HTR-8/SVneo (cell line): ENCODE results near the gene GSTM1.
"Not testable (repeated sequence)": the region's sequence is repeated elsewhere in the genome, so short reads cannot be mapped to it uniquely, and the experiment has no call there.

Source experiments
- DNase-seq: peaks from one replicate; pipeline ENCODE4 v3.0.0; 2011; ENCODE audit warnings: low spot score, mixed read lengths; ENCODE audit not compliant: insufficient read length
- FAIRE-seq: peaks from 2 replicates; lab custom pipeline; 2011; peaks lifted over from hg19 to GRCh38; lab: Jason Lieb, UNC

GSTM1 gene

DNA sequence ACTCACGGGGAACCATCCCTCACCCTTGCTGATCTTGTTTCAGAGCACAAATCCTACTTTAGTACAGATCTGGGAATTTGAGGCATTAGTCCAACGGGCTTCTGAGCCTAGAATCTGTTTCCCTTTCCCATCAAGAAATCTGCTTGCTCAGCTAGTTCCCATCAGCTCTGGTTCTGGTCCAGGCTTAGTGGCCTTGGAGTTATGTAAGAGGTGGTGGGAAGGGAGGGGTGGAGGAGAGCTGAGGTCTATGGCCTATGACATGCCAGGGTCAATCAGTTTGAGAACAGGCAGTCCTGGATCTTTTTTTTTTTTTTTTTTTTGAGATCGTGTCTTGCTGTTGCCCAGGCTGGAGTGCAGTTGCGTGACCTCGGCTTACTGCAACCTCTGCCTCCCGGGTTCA lies 4.1 kb downstream of the GSTM1 start:
- no peak for FAIRE-seq
- no peak for DNase-seq

DNA sequence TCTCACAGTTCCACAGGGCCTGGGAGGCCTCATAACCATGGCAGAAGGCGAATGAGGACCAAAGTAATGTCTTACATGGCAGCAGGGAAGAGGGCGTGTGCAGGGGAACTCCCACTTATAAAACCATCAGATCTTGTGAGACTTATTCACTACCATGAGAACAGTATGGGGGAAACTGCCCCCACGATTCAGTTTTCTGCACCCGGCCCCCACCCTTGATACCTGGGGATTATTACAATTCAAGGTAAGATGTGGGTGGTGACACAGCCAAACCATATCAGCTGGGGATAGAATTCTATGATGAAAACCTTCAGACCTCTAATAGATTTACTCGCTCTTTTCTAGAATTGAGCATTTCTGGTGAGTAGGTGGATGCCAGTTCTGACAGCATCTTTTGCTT lies 6.8 kb downstream of the GSTM1 start:
- FAIRE-seq, DNase-seq: not testable (repeated sequence)

DNA sequence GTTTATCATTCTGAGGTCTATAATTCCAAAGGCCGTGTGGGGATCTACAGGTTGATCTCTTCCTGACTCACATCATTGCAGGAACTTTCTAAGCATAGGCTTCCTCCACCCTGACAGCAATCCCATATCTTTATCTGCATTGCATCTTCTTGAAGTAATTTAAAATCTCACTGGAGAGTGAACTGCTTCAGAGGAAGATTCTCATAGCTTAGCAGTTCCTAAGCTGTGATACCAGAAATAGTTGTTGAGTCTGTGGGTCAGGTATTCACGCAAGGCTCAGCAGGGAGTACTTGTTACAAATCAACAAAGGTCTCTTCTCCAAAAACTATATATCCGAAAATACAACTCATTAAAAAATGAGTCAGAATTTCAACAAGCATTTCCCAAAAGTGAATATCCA lies 7.5 kb downstream of the GSTM1 start:
- not testable (repeated sequence) for FAIRE-seq

DNA sequence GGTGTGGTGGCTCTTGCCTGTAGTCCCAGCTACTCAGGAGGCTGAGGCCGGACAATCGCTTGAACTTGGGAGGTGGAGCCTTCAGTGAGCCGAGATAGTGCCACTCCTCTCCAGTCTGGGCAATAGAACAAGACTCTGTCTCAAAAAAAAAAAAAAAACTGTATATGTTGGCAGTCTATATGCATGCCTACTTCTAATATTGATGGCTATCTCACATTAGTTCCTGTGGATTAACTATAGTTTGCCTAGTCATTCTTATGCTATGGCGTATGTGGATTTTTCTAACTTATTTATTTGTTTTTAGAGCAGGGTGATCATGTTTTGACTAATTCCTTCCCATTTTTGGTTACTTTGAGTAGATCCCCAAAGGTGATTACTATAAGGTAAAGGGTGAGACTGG lies 9.4 kb downstream of the GSTM1 start:
- FAIRE-seq = no peak
- DNase-seq = no peak

More for the DNA sequence above, 7.5 kb downstream of the GSTM1 start:
- DNase-seq = not testable (repeated sequence)

GRCh38 chr1:109697861-109698260 lies 10.2 kb downstream of the GSTM1 start:
- not testable (repeated sequence) for FAIRE-seq, DNase-seq

GRCh38 chr1:109702940-109703339 lies 15.3 kb downstream of the GSTM1 start:
- FAIRE-seq = not testable (repeated sequence)

DNA sequence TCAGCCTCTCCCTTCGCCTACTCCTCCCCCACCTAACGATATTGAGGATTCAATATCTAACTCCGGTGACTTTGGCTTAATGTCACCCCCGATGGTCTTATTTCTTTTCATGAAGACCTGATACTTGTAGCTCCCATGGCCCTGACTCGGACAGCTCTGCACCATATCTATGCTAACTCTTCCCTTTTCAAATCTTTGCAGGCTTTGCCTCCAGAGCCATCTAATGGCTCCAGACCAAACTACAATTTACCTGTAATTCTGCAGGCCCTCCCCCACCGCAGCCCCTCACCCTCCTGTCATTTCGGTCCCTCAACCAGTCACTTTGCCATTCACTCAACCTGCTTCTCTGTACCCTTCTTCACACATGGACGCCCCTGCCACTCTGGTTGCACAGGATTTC lies 16.6 kb downstream of the GSTM1 start:
- FAIRE-seq (no peak), DNase-seq (no peak)

More at GRCh38 chr1:109702940-109703339, 15.3 kb downstream of the GSTM1 start:
- not testable (repeated sequence) for DNase-seq

GRCh38 chr1:109705411-109705810 lies 17.8 kb downstream of the GSTM1 start:
- DNase-seq (no peak), FAIRE-seq (no peak)

DNA sequence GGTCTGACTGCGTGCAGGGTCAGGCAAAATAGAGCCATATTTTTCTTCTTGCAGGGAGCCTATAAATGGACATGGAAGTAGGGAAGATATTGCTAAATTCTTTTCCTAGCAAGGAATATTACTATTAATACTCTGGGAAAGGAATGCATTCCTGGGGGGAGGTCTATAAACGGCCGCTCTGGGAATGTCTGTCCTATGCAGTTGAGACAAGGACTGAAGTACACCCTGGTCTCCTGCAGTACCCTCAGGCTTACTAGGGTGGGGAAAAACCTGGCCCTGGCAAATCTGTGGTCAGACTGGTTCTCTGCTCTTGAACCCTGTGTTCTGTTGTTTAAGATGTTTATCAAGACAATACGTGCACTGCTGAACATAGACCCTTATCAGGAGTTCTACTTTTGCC lies 21.3 kb downstream of the GSTM1 start:
- not testable (repeated sequence) for DNase-seq, FAIRE-seq

GRCh38 chr1:109709822-109710221 lies 22.2 kb downstream of the GSTM1 start:
- DNase-seq, FAIRE-seq: not testable (repeated sequence)

- not testable (repeated sequence) for FAIRE-seq, DNase-seq
Measured at GRCh38 chr1:109711593-109712320, 24.1 kb downstream of the GSTM1 start, which contains the start of gene GSTM5. TSS of gene GSTM5 (plus strand) at chr1:109712251. CDS start at chr1:109712313, 62 bp downstream.

DNA sequence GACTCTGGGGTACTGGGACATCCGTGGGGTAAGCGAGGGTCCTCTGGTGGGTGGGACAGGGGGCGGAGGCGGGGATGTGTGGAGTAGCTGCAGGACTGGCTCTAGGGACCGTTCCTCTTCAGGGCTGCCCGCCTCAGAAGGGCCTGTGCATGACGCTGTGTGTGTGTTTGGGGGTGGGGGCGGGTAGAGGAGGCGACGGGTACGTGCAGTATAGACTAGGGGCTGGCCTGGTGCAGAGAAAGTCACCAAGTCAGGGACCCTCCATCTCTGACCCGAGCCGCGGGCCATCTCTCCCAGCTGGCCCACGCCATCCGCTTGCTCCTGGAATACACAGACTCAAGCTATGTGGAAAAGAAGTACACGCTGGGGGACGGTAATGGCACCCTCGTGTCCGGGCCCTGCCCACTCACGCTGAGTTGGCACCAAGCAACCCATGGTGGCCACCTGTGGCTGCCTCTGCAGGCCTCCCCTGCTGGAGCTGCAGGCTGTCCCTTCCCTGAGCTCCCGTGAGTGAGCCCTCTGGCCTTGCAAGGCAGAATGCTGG lies 24.8 kb downstream of the GSTM1 start:
- FAIRE-seq (no peak), DNase-seq (no peak)

- FAIRE-seq = no peak
- DNase-seq = no peak
Measured at GRCh38 chr1:109713636-109714035, 26.0 kb downstream of the GSTM1 start.

GRCh38 chr1:109714661-109715372 lies 27.2 kb downstream of the GSTM1 start:
- no peak for DNase-seq
- FAIRE-seq = no peak

DNA sequence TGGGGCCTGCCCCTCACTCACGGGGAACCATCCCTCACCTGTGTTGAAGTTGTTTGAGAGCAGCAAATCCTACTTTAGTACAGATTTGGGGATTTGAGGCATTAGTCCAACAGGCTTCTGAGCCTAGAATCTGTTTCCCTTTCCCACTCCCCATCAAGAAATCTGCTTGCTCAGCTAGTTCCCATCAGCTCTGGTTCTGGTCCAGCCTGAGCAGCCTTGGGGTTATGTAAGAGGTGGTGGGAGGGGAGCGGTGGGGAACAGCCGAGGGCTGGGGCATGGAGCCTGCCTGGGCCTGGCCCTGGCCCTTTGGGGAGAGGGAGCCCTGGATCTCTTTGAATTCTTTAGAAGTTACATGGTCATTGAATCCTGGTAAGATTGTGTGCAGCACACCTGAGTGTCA lies 28.5 kb downstream of the GSTM1 start:
- no peak for DNase-seq

DNA sequence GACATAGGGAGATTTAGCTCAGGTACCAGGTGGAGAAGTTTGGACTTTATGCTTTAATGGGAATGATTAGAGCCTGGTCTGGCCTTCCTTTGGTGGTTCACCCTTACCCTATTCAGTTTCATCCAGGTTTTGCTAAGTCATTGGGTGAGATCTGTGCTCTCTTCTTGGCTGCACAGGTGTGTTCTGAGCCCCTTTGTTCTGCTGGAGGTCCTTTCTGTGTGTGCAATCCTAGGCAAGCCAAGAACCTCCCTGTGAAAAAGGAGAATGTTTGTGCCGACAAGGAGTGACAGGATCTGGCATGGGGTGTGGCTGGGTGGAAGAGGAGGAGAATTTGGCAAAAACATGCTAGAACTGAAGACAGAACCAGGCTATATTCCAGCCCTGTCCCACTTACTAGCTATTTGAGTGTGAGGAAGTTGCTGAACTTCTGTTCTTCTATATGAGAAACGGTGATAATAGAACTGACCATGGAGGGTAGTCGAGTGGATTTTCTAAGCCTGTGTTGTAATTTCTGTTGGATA lies 29.0 kb downstream of the GSTM1 start:
- no peak for DNase-seq
- no peak for FAIRE-seq

More for the DNA sequence above, 28.5 kb downstream of the GSTM1 start:
- FAIRE-seq = no peak

GRCh38 chr1:109717729-109718128 lies 30.1 kb downstream of the GSTM1 start:
- no peak for DNase-seq
- no peak for FAIRE-seq

- no peak for FAIRE-seq
- DNase-seq = peak; percentile 20
Measured at GRCh38 chr1:109718495-109718894, 30.9 kb downstream of the GSTM1 start.

- DNase-seq (no peak), FAIRE-seq (no peak)
Measured at GRCh38 chr1:109719337-109719837, 31.8 kb downstream of the GSTM1 start.

- FAIRE-seq (no peak), DNase-seq (no peak)
Measured at GRCh38 chr1:109721042-109721441, 33.4 kb downstream of the GSTM1 start.

GRCh38 chr1:109721971-109722370 lies 34.4 kb downstream of the GSTM1 start:
- no peak for FAIRE-seq
- DNase-seq = no peak
